OCI-LY7 (cell line): ENCODE results near the gene CERS3.

Experiments
- EZH2phosphoT487 ChIP-seq: fragments of 200-600 bp; sonication (generic); IDR thresholded peaks from 2 replicates; pipeline ENCODE4 v1.6.1; 2018; ENCODE audit warnings: low read depth, borderline replicate concordance, mild to moderate bottlenecking, mixed run types, antibody characterized with exemption, low read length, moderate library complexity, mixed read lengths
- TF ChIP-seq, protein P1 (sequence below): fragments of 200-600 bp; sonication (generic); conservative IDR thresholded peaks from 2 replicates; pipeline ENCODE4 v1.5.1; 2014; ENCODE audit warnings: mild to moderate bottlenecking, antibody characterized with exemption, low read length, moderate library complexity, mixed read lengths

DNA sequence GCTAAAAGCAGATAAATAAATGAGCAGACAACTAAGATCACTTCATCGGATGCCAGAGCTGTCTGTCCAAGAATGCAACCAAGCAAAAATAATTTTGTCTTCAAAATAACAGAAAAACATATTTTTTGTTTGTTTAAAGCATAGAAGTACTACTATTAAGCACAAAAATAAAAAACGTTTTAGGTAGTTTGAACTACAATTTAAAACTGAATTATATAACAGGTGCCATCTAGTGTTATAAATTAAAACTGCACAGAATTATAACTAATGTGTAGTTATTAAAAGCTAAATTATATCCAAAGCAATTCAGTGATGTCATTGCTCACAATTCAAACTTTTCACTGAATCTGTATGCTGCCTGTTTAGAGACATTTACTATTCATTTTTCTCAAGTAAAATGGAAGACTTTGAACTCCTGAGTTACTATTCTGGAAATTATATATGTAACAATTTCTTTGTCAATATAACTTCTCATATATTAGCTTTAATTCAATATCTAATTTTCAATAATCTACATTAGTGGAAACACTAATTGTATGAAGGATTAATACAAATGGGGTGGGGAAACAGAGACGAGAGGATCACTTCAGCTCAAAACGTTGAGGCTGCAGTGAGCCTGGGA is 43.7 kb upstream of the CERS3 start:
- TF ChIP-seq, protein P1, sequence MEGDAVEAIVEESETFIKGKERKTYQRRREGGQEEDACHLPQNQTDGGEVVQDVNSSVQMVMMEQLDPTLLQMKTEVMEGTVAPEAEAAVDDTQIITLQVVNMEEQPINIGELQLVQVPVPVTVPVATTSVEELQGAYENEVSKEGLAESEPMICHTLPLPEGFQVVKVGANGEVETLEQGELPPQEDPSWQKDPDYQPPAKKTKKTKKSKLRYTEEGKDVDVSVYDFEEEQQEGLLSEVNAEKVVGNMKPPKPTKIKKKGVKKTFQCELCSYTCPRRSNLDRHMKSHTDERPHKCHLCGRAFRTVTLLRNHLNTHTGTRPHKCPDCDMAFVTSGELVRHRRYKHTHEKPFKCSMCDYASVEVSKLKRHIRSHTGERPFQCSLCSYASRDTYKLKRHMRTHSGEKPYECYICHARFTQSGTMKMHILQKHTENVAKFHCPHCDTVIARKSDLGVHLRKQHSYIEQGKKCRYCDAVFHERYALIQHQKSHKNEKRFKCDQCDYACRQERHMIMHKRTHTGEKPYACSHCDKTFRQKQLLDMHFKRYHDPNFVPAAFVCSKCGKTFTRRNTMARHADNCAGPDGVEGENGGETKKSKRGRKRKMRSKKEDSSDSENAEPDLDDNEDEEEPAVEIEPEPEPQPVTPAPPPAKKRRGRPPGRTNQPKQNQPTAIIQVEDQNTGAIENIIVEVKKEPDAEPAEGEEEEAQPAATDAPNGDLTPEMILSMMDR = peak; percentile 82
- TF ChIP-seq EZH2phosphoT487 = no peak
